Measurements from ENCODE around the gene DRC7. TPM values are rescaled to one million over a fixed set of nuclear protein-coding genes. Genes with fewer than 3 reads are reported as not detected.

DRC7 gene
- total RNA-seq, 4 donors from 2014 or later, result 0.33 TPM; not detected in 3

DNA sequence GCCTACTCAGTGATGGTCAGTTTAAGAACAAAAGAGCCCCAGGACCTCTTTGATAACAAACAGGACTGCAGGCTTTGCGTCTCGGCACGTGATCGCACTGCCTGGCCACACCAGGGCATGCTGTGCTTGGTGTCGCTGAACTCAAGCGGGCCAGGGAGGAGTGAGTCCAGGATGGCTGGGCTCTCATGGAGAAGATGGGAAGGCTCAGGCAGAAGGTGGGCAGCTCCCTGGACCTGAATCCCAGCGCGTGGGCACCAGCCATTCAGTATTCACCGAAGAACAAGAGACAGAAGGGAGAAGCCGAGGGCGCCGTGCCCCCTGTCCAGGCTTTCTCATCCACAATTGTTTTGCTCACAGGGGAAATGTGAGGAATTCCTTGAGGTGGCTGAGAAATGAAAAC lies 52.9 kb downstream of the DRC7 start:
- TF ChIP-seq, protein P1, sequence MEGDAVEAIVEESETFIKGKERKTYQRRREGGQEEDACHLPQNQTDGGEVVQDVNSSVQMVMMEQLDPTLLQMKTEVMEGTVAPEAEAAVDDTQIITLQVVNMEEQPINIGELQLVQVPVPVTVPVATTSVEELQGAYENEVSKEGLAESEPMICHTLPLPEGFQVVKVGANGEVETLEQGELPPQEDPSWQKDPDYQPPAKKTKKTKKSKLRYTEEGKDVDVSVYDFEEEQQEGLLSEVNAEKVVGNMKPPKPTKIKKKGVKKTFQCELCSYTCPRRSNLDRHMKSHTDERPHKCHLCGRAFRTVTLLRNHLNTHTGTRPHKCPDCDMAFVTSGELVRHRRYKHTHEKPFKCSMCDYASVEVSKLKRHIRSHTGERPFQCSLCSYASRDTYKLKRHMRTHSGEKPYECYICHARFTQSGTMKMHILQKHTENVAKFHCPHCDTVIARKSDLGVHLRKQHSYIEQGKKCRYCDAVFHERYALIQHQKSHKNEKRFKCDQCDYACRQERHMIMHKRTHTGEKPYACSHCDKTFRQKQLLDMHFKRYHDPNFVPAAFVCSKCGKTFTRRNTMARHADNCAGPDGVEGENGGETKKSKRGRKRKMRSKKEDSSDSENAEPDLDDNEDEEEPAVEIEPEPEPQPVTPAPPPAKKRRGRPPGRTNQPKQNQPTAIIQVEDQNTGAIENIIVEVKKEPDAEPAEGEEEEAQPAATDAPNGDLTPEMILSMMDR (IDR thresholded peaks at IDR 0.05; ENCODE audit: low read depth), result no peak

- TF ChIP-seq, protein P1 (IDR thresholded peaks at IDR 0.05; ENCODE audit: low read depth), result no peak
These were observed 53.4 kb downstream of the DRC7 start for GRCh38 chr16:57747996-57748395.

GRCh38 chr16:57748596-57748995 lies 54.0 kb downstream of the DRC7 start:
- TF ChIP-seq, protein P1 (IDR thresholded peaks at IDR 0.05; ENCODE audit: low read depth), result no peak

GRCh38 chr16:57749101-57749692 lies 54.6 kb downstream of the DRC7 start:
- TF ChIP-seq, protein P1 (IDR thresholded peaks at IDR 0.05; ENCODE audit: low read depth), result no peak

DNA sequence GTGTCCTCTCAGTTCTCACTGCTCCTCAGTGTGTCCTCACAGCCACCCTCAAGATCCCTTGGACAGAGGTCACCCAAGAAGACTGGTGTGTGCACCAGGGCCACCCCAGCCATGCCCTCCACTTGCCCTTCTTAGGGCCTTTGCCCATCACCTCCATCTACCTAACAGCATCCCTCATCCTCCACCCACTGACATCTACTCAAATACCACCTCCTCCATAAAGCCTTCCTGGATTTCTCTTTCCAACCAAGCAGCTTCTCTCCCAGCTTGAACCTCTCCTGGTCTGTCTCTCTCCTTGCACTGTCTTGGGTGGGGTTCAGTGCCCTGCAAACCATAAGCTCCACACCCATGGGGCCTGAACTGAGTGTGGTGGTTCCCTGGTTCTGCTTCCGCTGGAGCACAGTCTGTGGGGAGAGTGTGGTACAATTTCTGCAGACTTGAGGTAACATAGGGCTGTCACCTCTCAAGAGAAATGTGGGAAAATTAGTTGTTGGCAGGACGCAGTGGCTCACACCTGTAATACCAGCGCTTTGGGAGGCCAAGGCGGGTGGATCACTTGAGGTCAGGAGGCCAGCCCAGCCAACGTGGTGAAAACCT lies 55.3 kb downstream of the DRC7 start:
- TF ChIP-seq, protein P1 (IDR thresholded peaks at IDR 0.05; ENCODE audit: low read depth), result no peak

- TF ChIP-seq, protein P1 (IDR thresholded peaks at IDR 0.05; ENCODE audit: low read depth), result no peak
These were observed 56.4 kb downstream of the DRC7 start for GRCh38 chr16:57750796-57751538.

DNA sequence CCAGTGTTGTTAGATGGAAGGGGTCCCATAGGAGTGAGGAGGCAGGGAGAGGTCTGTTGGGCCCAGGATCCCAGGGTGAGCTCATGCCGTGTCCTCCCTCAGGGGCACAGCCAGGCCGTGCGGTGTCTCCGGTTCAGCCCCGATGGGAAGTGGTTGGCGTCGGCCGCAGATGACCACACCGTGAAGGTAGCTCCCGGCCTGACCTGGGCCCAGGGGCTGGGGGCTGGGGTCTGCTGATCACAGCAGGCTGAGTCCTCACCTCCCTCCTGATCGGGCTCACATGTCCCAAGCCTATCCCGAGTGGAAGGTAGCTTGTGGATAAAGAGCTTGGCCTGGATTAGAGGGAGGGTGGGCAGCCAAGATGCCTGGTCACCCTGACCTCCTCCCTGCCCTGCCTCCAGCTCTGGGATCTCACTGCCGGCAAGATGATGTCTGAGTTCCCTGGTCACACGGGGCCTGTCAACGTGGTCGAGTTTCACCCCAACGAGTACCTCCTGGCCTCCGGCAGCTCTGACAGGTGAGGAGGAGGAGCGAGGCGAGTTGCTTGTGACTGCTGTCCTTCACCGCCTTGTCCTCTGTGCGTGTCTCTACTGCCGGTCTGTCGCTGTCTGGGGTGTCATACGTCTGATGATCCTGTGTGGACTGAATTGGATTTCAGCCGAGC lies 57.1 kb downstream of the DRC7 start:
- TF ChIP-seq, protein P1 (IDR thresholded peaks at IDR 0.05; ENCODE audit: low read depth), result no peak
